Stimulated activated CD8-positive, alpha-beta memory T cell treated with anti-CD3 and anti-CD28 coated beads, Interleukin-12 subunit alpha, Interleukin-12 subunit beta, amount 100 ng/mL, for 4 hours (primary cell): ENCODE data around the gene CELF4.

Experiments
- DNase-seq: peaks from one replicate; pipeline ENCODE4 v3.0.0-alpha.2; 2020; ENCODE audit warnings: low read depth

CELF4 gene

GRCh38 chr18:37315935-37316334 lies 249.7 kb downstream of the CELF4 start:
- no peak for DNase-seq

DNA sequence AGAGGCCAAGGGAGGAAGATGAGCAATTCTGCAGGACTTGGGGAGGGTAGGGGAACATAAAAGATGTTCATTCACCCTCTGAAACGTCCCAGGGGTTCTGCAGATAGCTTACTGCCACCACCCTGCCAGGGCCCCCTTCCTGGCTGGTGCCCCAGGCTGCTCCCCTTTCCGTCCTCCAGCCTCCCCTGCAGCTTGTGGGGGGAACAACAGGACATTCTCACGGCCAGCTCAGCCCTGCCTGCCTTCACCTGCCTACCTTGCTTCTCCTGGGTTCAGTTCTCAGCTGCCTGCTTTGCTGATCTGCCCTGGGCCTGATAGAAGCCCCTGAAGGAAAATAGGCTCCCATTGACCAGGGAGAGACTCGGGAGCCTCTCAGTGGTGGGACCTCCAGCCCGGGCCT lies 251.1 kb downstream of the CELF4 start:
- no peak for DNase-seq

- DNase-seq, result no peak
Measured at GRCh38 chr18:37313624-37314023, 252.0 kb downstream of the CELF4 start.

DNA sequence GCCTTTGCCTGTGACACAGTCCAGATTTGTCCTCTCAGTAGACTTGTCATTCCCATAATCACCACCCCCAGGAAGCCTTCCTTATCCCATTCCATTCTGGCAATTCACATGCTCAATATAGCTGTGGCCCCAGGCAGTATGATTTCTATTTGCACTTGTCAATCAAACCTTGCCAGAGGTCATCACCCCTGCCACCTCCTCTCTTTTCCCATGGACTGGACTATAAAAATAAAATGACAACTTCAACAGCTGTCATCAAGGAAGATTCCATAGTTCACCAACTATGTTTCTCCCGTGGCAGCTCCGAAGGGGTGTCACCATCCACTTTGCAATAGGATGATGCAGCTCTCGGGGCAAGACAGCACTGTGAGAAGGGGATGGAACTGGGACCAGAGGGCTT lies 255.7 kb downstream of the CELF4 start:
- DNase-seq, result no peak

DNA sequence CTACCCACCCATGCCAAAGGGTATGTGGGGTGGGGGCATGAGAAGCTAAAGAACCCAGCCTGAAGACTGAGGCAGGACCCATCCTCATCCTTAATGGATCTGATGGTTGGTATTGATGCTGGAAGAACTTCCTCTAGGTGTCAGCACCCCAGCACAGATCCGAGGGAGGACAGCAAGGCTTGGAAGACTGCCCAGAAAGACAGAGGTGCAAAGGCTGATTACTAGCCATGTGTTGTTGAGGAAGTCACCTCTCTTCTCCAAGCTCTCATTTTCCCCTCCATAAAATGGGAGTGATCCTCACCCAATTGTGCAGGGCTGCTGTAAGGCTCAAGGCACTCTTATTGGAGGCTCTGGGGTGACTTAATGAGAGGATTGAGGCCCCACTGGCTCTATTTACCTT lies 256.5 kb downstream of the CELF4 start:
- DNase-seq, result no peak

- no peak for DNase-seq
Measured at GRCh38 chr18:37307181-37307580, 258.4 kb downstream of the CELF4 start.

DNA sequence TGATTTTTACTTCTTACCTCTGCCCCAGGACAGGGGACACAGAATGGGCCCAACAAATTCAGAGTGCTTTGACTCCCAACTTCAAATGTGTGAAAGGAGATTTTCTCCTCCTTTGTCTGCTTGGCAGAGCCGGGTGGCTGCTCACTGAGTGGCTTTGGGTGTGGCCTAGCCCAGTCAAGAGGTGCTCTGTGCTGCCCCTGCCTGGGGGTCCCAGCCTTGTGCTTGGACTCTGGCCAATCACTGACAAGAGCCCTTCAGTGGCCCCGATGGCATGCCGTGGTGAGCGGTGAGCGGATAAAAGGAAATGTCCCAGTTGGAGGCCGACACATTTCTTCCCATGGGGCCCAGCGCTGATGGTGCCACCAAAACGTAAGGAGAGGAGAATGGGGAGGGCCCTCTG lies 259.2 kb downstream of the CELF4 start:
- DNase-seq, result no peak

- no peak for DNase-seq
Measured at GRCh38 chr18:37305066-37305465, 260.5 kb downstream of the CELF4 start.

DNA sequence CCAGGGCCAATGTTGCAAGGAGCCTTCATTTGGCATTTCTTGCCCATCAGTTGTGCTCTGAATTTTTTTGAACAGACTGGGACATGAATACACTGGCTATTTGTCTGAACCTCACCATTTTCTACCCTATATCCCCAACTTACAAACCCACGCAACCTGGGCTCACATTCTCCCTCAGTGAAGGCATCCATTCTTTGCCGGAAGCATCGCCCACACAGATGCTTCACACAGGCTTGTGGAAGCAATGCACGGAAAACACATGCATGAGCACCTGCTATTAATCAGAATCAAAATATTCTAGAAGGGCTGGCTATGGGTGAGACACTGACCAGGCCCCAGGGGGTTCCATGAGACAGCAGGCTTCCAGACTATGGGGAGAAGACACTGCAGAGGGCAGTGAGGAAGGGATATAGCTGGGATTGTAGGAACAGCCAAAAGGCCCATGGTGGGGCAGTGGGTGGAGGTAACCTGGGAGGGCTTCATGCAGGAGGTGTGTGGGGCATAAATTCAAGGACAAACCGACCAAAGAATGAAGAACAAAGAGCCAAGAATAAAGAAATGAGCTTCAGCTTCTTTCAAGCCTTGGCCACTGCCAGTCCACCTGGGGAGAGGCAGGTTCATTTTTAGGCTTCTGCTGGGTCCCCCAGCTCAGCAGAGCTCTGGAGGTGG lies 261.5 kb downstream of the CELF4 start:
- DNase-seq, result no peak

- DNase-seq, result no peak
Measured at GRCh38 chr18:37303009-37303408, 262.6 kb downstream of the CELF4 start.

DNA sequence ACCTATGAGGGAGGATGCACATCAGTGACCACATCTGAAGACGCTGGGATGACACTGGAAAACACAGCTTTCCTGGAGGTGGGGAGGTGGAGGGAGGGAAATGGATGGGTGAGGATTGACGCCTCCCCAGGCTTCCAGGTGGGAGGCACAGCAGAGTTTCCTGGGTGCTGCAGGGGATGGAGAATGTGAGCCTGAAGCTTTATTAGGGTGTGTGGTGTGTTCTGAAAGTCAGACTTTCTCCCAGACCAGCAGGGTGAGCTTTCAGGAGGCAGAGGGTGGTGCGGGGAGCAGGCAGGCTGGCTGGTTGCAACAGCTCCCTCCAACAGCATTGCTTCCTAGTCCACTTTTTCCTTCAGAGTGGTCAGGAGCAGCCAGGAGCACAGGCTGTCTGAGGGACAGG lies 263.1 kb downstream of the CELF4 start:
- DNase-seq, result no peak

GRCh38 chr18:37299471-37300304 lies 265.9 kb downstream of the CELF4 start:
- no peak for DNase-seq

- DNase-seq, result no peak
Measured at GRCh38 chr18:37298816-37299215, 266.8 kb downstream of the CELF4 start.

- DNase-seq, result no peak
Measured at GRCh38 chr18:37297106-37297505, 268.5 kb downstream of the CELF4 start.

- DNase-seq, result no peak
Measured at GRCh38 chr18:37294951-37295350, 270.6 kb downstream of the CELF4 start.

GRCh38 chr18:37293359-37293758 lies 272.2 kb downstream of the CELF4 start:
- no peak for DNase-seq

GRCh38 chr18:37289423-37289822 lies 276.2 kb downstream of the CELF4 start:
- no peak for DNase-seq

DNA sequence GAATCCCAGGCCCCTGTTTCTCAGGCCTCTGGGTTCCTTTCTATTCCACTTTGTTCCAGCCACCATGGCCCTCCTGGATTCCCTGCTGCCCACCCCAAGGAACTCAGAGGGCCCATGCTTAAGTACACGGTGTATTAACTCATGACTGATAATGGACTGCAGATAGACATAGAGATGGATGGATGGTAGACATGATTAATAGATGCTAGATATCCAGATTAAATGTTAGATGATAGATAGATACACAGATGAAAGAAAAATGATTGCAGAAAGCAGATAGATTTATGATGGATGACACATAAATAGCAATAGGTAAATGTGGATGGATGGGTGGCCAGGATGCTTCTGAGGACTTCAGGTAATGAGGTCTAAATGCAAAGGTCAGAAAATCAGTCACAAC lies 278.0 kb downstream of the CELF4 start:
- DNase-seq, result no peak

DNA sequence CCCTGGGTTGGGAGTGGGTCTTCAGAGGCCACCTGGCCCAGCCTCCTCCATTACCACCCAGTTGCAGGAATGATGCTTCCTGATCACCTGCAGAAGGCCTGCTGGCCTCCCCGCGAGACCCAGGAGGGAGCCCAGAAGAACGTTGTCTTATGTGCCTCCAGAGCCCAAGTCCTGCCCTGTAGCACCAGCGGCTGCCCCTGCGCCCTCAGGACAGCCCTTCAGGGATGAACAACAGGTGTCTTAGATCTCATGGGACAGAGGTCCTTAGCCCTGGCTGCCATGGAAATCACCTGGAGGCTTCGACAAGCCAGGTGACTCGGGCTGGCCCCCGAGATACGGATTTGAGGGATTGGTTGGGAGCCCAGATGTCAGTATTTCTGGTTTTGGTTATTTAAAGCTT lies 278.8 kb downstream of the CELF4 start:
- no peak for DNase-seq

DNA sequence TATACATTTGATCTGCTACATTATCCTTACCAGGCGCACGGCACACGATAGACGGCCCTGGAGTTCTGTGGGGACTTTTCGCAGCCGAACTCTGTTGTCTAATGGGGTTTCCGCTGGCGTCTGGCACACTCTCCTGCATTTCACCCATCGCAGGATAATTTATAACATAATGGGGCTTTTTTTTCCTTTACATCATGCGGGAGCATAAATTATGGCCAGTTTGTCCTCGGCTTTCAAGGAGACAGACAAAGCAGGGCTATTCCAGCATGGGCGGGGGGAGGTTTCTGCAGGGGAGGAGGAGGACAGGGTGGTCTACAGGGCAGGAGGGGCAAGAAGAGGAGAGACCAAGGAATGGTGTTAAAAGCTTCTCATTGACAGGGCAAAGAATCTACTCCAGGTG lies 279.8 kb downstream of the CELF4 start:
- DNase-seq, result no peak

DNA sequence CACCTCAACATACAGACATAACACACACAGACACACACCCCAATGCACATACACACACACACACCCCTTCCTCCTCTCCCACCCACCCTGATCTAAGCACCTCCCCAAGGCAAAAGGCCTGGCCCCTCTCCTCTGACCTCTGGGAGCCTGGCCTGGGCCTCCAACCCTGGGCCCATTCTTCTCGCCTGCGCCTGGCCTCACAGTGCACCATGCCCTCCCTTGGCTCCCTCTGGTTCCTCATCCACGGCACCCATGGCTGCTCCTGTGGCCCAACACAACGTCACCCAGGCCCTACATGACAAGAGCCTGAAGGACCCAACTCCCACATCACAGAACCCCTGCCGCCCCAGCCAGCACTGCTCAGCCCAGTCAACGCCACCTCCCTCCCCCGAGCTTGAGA lies 281.3 kb downstream of the CELF4 start:
- DNase-seq, result no peak

- DNase-seq, result no peak
Measured at GRCh38 chr18:37282386-37283037, 283.1 kb downstream of the CELF4 start.

GRCh38 chr18:37280701-37281393 lies 284.8 kb downstream of the CELF4 start:
- no peak for DNase-seq
